GM12891 (cell line): ENCODE data around the gene ESAM.

Experiments used
- PAX5 ChIP-seq: IDR thresholded peaks from 2 replicates; pipeline ENCODE4 v1.6.1; 2011; ENCODE audit warnings: low read length, moderate library complexity, mild to moderate bottlenecking; ENCODE audit not compliant: insufficient read depth, severe bottlenecking
- POLR2A ChIP-seq: IDR thresholded peaks from 2 replicates; pipeline ENCODE4 v1.6.1; 2011; ENCODE audit warnings: low read depth, low read length, control low read depth
- POLR2AphosphoS5 ChIP-seq: IDR thresholded peaks from 2 replicates; pipeline ENCODE4 v1.6.1; 2011; ENCODE audit warnings: low read depth, low read length, control low read depth
- POU2F2 ChIP-seq: IDR thresholded peaks from 2 replicates; pipeline ENCODE4 v1.6.1; 2011; ENCODE audit warnings: low read depth, mild to moderate bottlenecking, control low read depth, low read length, moderate library complexity
- SPI1 ChIP-seq: IDR thresholded peaks from 2 replicates; pipeline ENCODE4 v1.6.1; 2011; ENCODE audit warnings: low read depth, low read length, control low read depth
- TAF1 ChIP-seq: IDR thresholded peaks from 2 replicates; pipeline ENCODE4 v1.6.1; 2011; ENCODE audit warnings: low read depth, low read length, control low read depth

DNA sequence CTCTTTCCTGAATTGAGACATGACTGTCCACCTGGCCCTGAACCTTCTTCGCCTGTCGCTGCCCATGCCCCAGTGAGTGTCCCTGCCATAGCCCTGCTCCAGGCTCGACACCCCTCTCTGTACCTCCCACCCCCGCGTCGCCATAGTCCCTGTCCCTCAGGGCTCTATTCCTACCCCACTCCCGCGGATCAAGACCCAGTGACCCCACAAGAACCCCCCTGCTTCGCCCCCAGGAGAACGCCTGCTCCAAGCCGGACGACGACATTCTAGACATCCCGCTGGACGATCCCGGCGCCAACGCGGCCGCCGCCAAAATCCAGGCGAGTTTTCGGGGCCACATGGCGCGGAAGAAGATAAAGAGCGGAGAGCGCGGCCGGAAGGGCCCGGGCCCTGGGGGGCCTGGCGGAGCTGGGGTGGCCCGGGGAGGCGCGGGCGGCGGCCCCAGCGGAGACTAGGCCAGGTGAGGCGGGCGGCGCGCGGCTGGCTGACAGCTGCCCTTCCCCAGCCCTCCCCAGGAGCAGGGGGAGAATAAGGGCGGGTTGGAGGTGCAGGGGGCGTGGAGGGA lies 16.7 kb downstream of the ESAM start:
- TF ChIP-seq TAF1: no peak
- TF ChIP-seq POLR2AphosphoS5: no peak
- TF ChIP-seq POLR2A: no peak
- no peak for TF ChIP-seq SPI1
- no peak for TF ChIP-seq POU2F2
- no peak for TF ChIP-seq PAX5
